Naive thymus-derived CD4-positive, alpha-beta T cell (primary cell): Measurements from ENCODE around the gene CFAP97. TPM values are rescaled to one million over a fixed set of nuclear protein-coding genes. Genes with fewer than 3 reads are reported as not detected.

Experiments used
- ATAC-seq: fragments of 150-1000 bp; cut with Tn5 transposase; 2 replicates; pipeline ENCODE4 v1.10.0; 2021; ENCODE audit warnings: mild to moderate bottlenecking, moderate library complexity
- CTCF ChIA-PET: fragments of 350-600 bp; sonication (Branson Sonifier 250); formaldehyde crosslinking; loops from one replicate; lab custom pipeline; 2021; ENCODE audit warnings: antibody characterized with exemption; lab: Charles Lee
- POLR2A ChIA-PET: fragments of 350-600 bp; sonication (Branson Sonifier 250); formaldehyde crosslinking; loops from one replicate; lab custom pipeline; 2021; ENCODE audit warnings: antibody characterized with exemption, inconsistent platforms; lab: Charles Lee
- DNase-seq, 9 donors: peaks; one replicate each; pipeline versions ENCODE4 v3.0.0 to v3.0.0-alpha.2; 2020 to 2022; ENCODE audit warnings: mixed read lengths in 1 of 9
- H3K27ac ChIP-seq: one replicate; pipeline ENCODE4 v1.7.0; 2013; ENCODE audit warnings: mild to moderate bottlenecking, low read depth, low read length, moderate library complexity
- H3K27me3 ChIP-seq, 2 donors: one replicate each; pipeline ENCODE4 v1.7.0; 2013; ENCODE audit warnings: low read length in 2 of 2, mild to moderate bottlenecking in 2 of 2, moderate library complexity in 2 of 2; ENCODE audit not compliant: control insufficient read depth in 2 of 2, insufficient read depth in 2 of 2
- H3K36me3 ChIP-seq, 3 experiments: 1 replicate in 2 of 3; 2 replicates in 1 of 3; pipeline ENCODE4 v1.7.0; 2013; ENCODE audit warnings: low read length in 3 of 3, mild to moderate bottlenecking in 3 of 3, moderate library complexity in 1 of 3; ENCODE audit not compliant: insufficient read depth in 3 of 3, control insufficient read depth in 2 of 3
- H3K4me1 ChIP-seq, 2 donors: one replicate each; pipeline ENCODE4 v1.7.0; 2013; ENCODE audit warnings: low read length in 2 of 2, mild to moderate bottlenecking in 2 of 2, moderate library complexity in 1 of 2; ENCODE audit not compliant: control insufficient read depth in 2 of 2, insufficient read depth in 2 of 2
- H3K4me3 ChIP-seq: 2 replicates; pipeline ENCODE4 v1.7.0; 2013; ENCODE audit warnings: mild to moderate bottlenecking, low read length
- H3K9me3 ChIP-seq, 3 experiments: 1 replicate in 2 of 3; 2 replicates in 1 of 3; pipeline ENCODE4 v1.7.0; 2013; ENCODE audit warnings: low read length in 3 of 3; ENCODE audit not compliant: control insufficient read depth in 2 of 3
- H3K27ac Mint-ChIP-seq, 9 donors: one replicate each; pipeline ENCODE4 v1.8.0; 2020 to 2022; ENCODE audit warnings: mixed read lengths in 9 of 9, mild to moderate bottlenecking in 8 of 9, moderate library complexity in 5 of 9, inconsistent platforms in 2 of 9
- H3K27me3 Mint-ChIP-seq, 5 donors: one replicate each; pipeline ENCODE4 v1.8.0; 2021 to 2022; ENCODE audit warnings: mixed read lengths in 5 of 5, mild to moderate bottlenecking in 1 of 5
- H3K36me3 Mint-ChIP-seq, 5 donors: one replicate each; pipeline ENCODE4 v1.8.0; 2020 to 2022; ENCODE audit warnings: mixed read lengths in 5 of 5, mild to moderate bottlenecking in 3 of 5, inconsistent platforms in 1 of 5
- H3K4me1 Mint-ChIP-seq, 7 donors: one replicate each; pipeline ENCODE4 v1.8.0; 2020 to 2022; ENCODE audit warnings: mixed read lengths in 7 of 7, mild to moderate bottlenecking in 3 of 7, inconsistent platforms in 1 of 7
- H3K4me3 Mint-ChIP-seq, 10 donors: one replicate each; pipeline ENCODE4 v1.8.0; 2020 to 2022; ENCODE audit warnings: mild to moderate bottlenecking in 10 of 10, mixed read lengths in 10 of 10, moderate library complexity in 6 of 10, inconsistent platforms in 2 of 10
- H3K9me3 Mint-ChIP-seq, 11 donors: one replicate each; pipeline ENCODE4 v1.8.0; 2020 to 2022; ENCODE audit warnings: mixed read lengths in 11 of 11, mild to moderate bottlenecking in 4 of 11, inconsistent platforms in 1 of 11, moderate library complexity in 1 of 11
- intact Hi-C, 2 donors: fragments of 100-400 bp; cut with micrococcal nuclease; formaldehyde crosslinking; loops; one replicate each; pipeline ENCODE4 v1.15.1; 2023
- polyA plus RNA-seq, 2 donors: library from polyadenylated mRNA; unstranded; fragments of 300-500 nt; fragmentation: Illumina TruSeq; gene quantifications; one replicate each; pipeline ENCODE4 v1.2.3, GENCODE V29; 2021
- total RNA-seq, 6 experiments: library from RNA in 5 of 6; stranded (reverse) in 5 of 6; gene quantifications; 1 replicate in 5 of 6; 2 replicates in 1 of 6; pipeline ENCODE4 v1.2.3 and lab custom pipeline; 2021 to 2026

CFAP97 gene
- total RNA-seq (10 to 100 TPM; 23.6 to 46.5 (median 38.0) TPM), polyA plus RNA-seq (100 to 1,000 TPM in 1 of 2 donors, 10 to 100 TPM in 1; 95.4 to 103 TPM), total RNA-seq (lab: John Stamatoyannopoulos, UW) (58.3 reads per million, percentile 74 among the genes with 10 or more reads in this experiment)

GRCh38 chr4:185203486-185204237 is at the start of gene CFAP97:
TSS of gene CFAP97 (minus strand) at chr4:185204000. CDS start at chr4:185191196, 12,804 bp downstream.
- ChIA-PET CTCF (no interaction called here), POLR2A (interaction anchor here (0.6 to 1.0 kb wide), 3 partner anchors 47 to 1756 kb away, joined by 3 to 7 read pairs (median 3); no protein-coding TSS in a partner anchor)
- H3K27me3 Mint-ChIP-seq = peaks cover 0 to 3% (median 0%) of the 10 kb centered on the region in 5 donors
- Histone ChIP-seq H3K9me3 (no peaks in the 10 kb centered on the region), H3K4me1 (peaks cover 22% of the 10 kb centered on the region in 2 donors), H3K4me3 (peak within 1 kb of the TSS; percentile 64), H3K36me3 (no peaks in the 10 kb centered on the region), H3K27me3 (no peaks in the 10 kb centered on the region), H3K27ac (peak within 1 kb of the TSS; percentile 75)
- H3K9me3 Mint-ChIP-seq = no peaks in the 10 kb centered on the region
- ATAC-seq (peak; percentile 89), DNase-seq (peak; percentile 78 to 90 (median 85))
- peaks cover 0 to 7% (median 3%) of the 10 kb centered on the region in 5 donors for H3K36me3 Mint-ChIP-seq
- peaks cover 28 to 60% (median 53%) of the 10 kb centered on the region in 7 donors for H3K4me1 Mint-ChIP-seq
- H3K27ac Mint-ChIP-seq = peak within 1 kb of the TSS; percentile 95 to 99 (median 98)
- intact Hi-C loops = loop anchor here (1.0 to 10.0 kb wide), 25 partner anchors 20 to 1759 kb away; partner anchors contain the start of genes CASP3 (in 2 of the 2), CCDC110 (in 2 of the 2), CENPU (in 2 of the 2) and CYP4V2 (in 2 of the 2)
- H3K4me3 Mint-ChIP-seq = peak within 1 kb of the TSS; percentile 87 to 99 (median 96)

GRCh38 chr4:185249105-185249504 is 45.3 kb upstream of the CFAP97 start:
- intact Hi-C loops = no loop called here
- H3K4me3 ChIP-seq = no peak overlapping the region
- ATAC-seq = no peak
- H3K36me3 ChIP-seq = no peaks in the 10 kb centered on the region
- H3K4me3 Mint-ChIP-seq = no peak overlapping the region
- peaks cover 0 to 22% (median 3%) of the 10 kb centered on the region in 5 donors for H3K36me3 Mint-ChIP-seq
- H3K27ac ChIP-seq = no peak overlapping the region
- peaks cover 6 to 35% (median 26%) of the 10 kb centered on the region in 7 donors for H3K4me1 Mint-ChIP-seq
- DNase-seq = no peak
- CTCF ChIA-PET = no interaction called here
- POLR2A ChIA-PET = no interaction called here
- no peaks in the 10 kb centered on the region for H3K27me3 Mint-ChIP-seq
- no peaks in the 10 kb centered on the region for H3K9me3 Mint-ChIP-seq
- no peaks in the 10 kb centered on the region for H3K27me3 ChIP-seq
- H3K9me3 ChIP-seq = no peaks in the 10 kb centered on the region
- H3K27ac Mint-ChIP-seq = no peak overlapping the region
- H3K4me1 ChIP-seq = peaks cover 6 to 10% of the 10 kb centered on the region in 2 donors

GRCh38 chr4:185248393-185249039 is 44.7 kb upstream of the CFAP97 start:
- intact Hi-C loops = no loop called here
- Mint-ChIP-seq H3K4me1 (peaks cover 6 to 32% (median 21%) of the 10 kb centered on the region in 7 donors), H3K27me3 (no peaks in the 10 kb centered on the region), H3K36me3 (peaks cover 0 to 21% (median 5%) of the 10 kb centered on the region in 5 donors), H3K9me3 (no peaks in the 10 kb centered on the region), H3K4me3 (no peak overlapping the region), H3K27ac (no peak overlapping the region)
- ATAC-seq (no peak), DNase-seq (no peak)
- no peaks in the 10 kb centered on the region for H3K9me3 ChIP-seq
- H3K36me3 ChIP-seq = no peaks in the 10 kb centered on the region
- ChIA-PET POLR2A (no interaction called here), CTCF (interaction anchor here (1.0 kb wide), 1 partner anchor 9 kb away, joined by 3 read pairs; no protein-coding TSS in a partner anchor)
- no peaks in the 10 kb centered on the region for H3K27me3 ChIP-seq
- peaks cover 6 to 10% of the 10 kb centered on the region in 2 donors for H3K4me1 ChIP-seq
- H3K27ac ChIP-seq = no peak overlapping the region
- no peak overlapping the region for H3K4me3 ChIP-seq

GRCh38 chr4:185247151-185247550 is 43.4 kb upstream of the CFAP97 start:
- Histone ChIP-seq H3K4me3 (no peak overlapping the region), H3K27me3 (no peaks in the 10 kb centered on the region), H3K9me3 (no peaks in the 10 kb centered on the region), H3K4me1 (peaks cover 0 to 9% of the 10 kb centered on the region in 2 donors), H3K36me3 (no peaks in the 10 kb centered on the region), H3K27ac (no peak overlapping the region)
- peaks cover 7 to 22% (median 15%) of the 10 kb centered on the region in 7 donors for H3K4me1 Mint-ChIP-seq
- H3K27me3 Mint-ChIP-seq = no peaks in the 10 kb centered on the region
- ChIA-PET CTCF (no interaction called here), POLR2A (interaction anchor here (0.6 to 1.1 kb wide), 2 partner anchors 15 to 27 kb away, joined by 3 to 6 read pairs; no protein-coding TSS in a partner anchor)
- no peak overlapping the region for H3K27ac Mint-ChIP-seq
- no peak overlapping the region for H3K4me3 Mint-ChIP-seq
- DNase-seq (no peak), ATAC-seq (no peak)
- intact Hi-C loops = no loop called here
- H3K36me3 Mint-ChIP-seq = peaks cover 0 to 20% (median 6%) of the 10 kb centered on the region in 5 donors
- H3K9me3 Mint-ChIP-seq = no peaks in the 10 kb centered on the region

- H3K27me3 ChIP-seq = no peaks in the 10 kb centered on the region
- peaks cover 0 to 20% (median 6%) of the 10 kb centered on the region in 5 donors for H3K36me3 Mint-ChIP-seq
Measured at GRCh38 chr4:185246453-185246852, 42.7 kb upstream of the CFAP97 start.

GRCh38 chr4:185244763-185245162 is 41.0 kb upstream of the CFAP97 start:
- Histone ChIP-seq H3K27ac (no peak overlapping the region), H3K9me3 (no peaks in the 10 kb centered on the region), H3K36me3 (no peaks in the 10 kb centered on the region), H3K27me3 (no peaks in the 10 kb centered on the region), H3K4me3 (no peak overlapping the region), H3K4me1 (no peaks in the 10 kb centered on the region)
- H3K27me3 Mint-ChIP-seq = no peaks in the 10 kb centered on the region
- no peak overlapping the region for H3K4me3 Mint-ChIP-seq
- no peak overlapping the region for H3K27ac Mint-ChIP-seq
- no peaks in the 10 kb centered on the region for H3K9me3 Mint-ChIP-seq
- CTCF ChIA-PET = no interaction called here
- H3K36me3 Mint-ChIP-seq = peaks cover 0 to 12% (median 6%) of the 10 kb centered on the region in 5 donors
- DNase-seq (no peak), ATAC-seq (no peak)
- POLR2A ChIA-PET = no interaction called here
- intact Hi-C loops = no loop called here
- H3K4me1 Mint-ChIP-seq = peaks cover 0 to 5% (median 4%) of the 10 kb centered on the region in 7 donors

More at GRCh38 chr4:185246453-185246852, 42.7 kb upstream of the CFAP97 start:
- H3K4me3 ChIP-seq = no peak overlapping the region
- DNase-seq = no peak
- intact Hi-C loops = no loop called here
- no peaks in the 10 kb centered on the region for H3K36me3 ChIP-seq
- H3K9me3 Mint-ChIP-seq = no peaks in the 10 kb centered on the region
- H3K4me1 Mint-ChIP-seq = peaks cover 4 to 15% (median 9%) of the 10 kb centered on the region in 7 donors
- no peaks in the 10 kb centered on the region for H3K9me3 ChIP-seq
- no peak for ATAC-seq
- H3K4me3 Mint-ChIP-seq = no peak overlapping the region
- peaks cover 0 to 2% of the 10 kb centered on the region in 2 donors for H3K4me1 ChIP-seq
- ChIA-PET POLR2A (interaction anchor here (0.8 to 1.1 kb wide), 2 partner anchors 16 to 103 kb away, joined by 3 to 6 read pairs; no protein-coding TSS in a partner anchor), CTCF (no interaction called here)
- H3K27ac ChIP-seq = no peak overlapping the region
- H3K27me3 Mint-ChIP-seq = no peaks in the 10 kb centered on the region
- no peak overlapping the region for H3K27ac Mint-ChIP-seq
